ENCODE measurements around the gene MSI1.

MSI1 gene

GRCh38 chr12:120394483-120395367, 25.8 kb upstream of the MSI1 start:
- no peak for DNase-seq
- TF ChIP-seq GATA1 (IDR thresholded peaks at IDR 0.05; ENCODE audit: low read depth, low read length): no peak
- no peak for TF ChIP-seq POLR2A (IDR thresholded peaks at IDR 0.05; ENCODE audit: low read length)

DNA sequence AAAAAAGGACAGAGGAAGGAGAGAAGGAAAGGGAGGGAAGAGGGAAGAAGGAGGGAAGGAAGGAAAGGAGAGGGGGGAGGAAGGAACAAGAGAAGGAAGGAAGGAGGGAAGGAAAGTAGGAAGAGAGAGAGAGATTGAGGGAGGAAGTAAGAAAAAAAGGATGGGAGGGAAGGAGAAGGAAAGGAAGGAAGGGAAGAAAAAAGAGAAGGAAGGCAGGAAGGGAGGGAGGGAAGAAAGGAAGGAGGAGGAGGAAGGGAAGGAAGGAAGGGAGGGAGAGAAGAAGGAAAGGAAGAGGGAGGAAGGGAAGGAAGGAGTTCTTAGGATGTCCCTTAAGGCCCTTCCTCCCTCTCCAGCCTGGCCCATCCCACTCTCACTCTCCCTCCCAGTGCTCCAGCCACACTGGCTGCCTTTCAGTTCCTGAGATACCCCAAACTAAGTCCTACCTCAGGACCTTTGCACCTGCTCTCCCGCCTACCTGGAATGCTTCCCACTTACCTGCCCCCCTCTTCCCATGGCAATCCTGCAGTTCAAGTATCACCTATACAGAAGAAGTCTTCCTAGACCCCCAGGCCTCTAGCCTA, 21.7 kb upstream of the MSI1 start:
- DNase-seq: no peak
- TF ChIP-seq GATA1 (IDR thresholded peaks at IDR 0.05; ENCODE audit: low read depth, low read length) (no peak), POLR2A (IDR thresholded peaks at IDR 0.05; ENCODE audit: low read length) (no peak)

GRCh38 chr12:120388691-120389481, 19.9 kb upstream of the MSI1 start:
- TF ChIP-seq POLR2A (IDR thresholded peaks at IDR 0.05; ENCODE audit: low read length) (no peak), GATA1 (IDR thresholded peaks at IDR 0.05; ENCODE audit: low read depth, low read length) (no peak)

DNA sequence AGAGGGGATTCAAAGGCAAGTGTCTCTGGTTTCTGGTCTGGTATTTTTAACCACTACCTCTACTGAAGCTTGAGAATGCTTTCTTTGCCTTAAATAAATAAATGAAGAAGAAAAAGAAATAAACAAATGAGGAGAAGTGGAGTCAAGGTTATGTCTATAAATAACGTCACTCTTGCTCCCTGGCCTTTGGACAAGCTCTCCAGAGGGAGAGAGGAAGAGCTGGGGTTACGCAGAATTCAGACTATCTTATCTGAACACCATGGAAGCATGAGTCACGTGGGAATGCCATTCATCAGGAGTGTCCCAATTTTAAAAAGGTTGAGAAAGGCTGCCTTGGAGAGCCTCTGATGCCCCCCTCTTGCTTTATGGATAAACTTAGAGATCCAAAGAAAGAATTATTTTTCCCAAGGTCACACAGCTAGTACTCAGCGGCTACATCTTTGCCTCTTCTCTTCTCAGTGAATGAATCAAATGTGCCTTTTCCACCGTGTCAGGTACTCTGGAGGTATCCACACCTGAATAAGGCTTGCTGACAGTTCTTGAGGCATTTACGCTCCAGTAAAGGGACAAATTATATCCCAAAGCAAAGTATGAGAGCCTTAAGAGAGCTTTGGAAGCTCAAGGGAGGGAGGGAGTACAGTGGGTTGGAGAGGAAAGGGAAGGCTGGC, 12.9 kb upstream of the MSI1 start:
- TF ChIP-seq GATA1 (IDR thresholded peaks at IDR 0.05; ENCODE audit: low read depth, low read length) (no peak), POLR2A (IDR thresholded peaks at IDR 0.05; ENCODE audit: low read length) (no peak)
- DNase-seq: no peak

More at GRCh38 chr12:120388691-120389481, 19.9 kb upstream of the MSI1 start:
- no peak for DNase-seq

DNA sequence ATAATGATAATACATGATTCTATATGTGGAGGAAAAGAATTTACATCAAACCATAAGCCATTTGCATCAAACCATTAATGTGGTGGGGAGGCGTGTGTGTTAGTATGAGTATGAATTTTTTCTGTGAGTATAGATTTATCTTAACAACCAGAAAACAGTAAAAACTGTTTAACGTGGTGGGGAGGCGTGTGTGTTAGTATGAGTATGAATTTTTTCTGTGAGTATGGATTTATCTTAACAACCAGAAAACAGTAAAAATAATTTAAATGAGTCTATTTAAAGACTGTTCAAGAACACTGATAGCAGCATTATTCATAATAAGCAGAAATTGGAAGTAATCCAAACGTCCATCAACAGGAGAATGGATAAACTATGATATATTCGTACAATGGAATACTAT, 9.1 kb upstream of the MSI1 start:
- DNase-seq: no peak
- TF ChIP-seq GATA1 (IDR thresholded peaks at IDR 0.05; ENCODE audit: low read depth, low read length) (no peak), POLR2A (IDR thresholded peaks at IDR 0.05; ENCODE audit: low read length) (no peak)

- DNase-seq: no peak
- TF ChIP-seq GATA1 (IDR thresholded peaks at IDR 0.05; ENCODE audit: low read depth, low read length) (no peak), POLR2A (IDR thresholded peaks at IDR 0.05; ENCODE audit: low read length) (no peak)
These were observed 8.6 kb upstream of the MSI1 start for GRCh38 chr12:120377611-120378010.

DNA sequence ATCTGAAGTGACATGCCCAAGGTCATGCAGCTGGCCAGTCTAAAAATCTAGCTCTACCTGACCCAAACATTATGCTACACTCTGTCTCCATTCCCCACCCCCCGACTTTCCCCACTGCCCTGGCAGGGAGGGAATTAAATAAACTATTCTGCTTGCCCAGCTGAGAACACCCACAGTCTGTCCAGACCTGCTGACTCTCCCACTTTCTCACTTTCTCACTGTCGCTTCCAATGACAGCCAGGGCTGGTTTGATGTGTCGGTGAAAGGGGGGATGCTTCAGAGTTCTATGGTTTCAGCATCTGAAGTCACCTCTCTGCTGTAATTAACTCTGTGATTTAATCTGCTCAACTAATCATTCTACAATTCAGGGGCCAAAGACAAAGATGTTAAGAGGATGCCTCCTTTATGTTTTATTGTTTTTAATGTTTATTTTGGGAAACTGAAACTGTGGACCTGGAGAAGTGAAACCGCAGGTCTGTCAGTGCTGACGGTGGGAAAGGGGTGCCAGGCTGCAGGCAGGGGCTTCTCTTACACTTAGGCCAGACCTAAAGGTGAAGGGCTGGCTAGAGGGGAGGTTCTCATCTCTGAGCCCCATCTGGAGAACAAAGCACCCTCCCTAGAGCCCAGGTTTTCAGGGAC, 8.1 kb upstream of the MSI1 start:
- TF ChIP-seq GATA1 (IDR thresholded peaks at IDR 0.05; ENCODE audit: low read depth, low read length): no peak
- no peak for TF ChIP-seq POLR2A (IDR thresholded peaks at IDR 0.05; ENCODE audit: low read length)
- no peak for DNase-seq

DNA sequence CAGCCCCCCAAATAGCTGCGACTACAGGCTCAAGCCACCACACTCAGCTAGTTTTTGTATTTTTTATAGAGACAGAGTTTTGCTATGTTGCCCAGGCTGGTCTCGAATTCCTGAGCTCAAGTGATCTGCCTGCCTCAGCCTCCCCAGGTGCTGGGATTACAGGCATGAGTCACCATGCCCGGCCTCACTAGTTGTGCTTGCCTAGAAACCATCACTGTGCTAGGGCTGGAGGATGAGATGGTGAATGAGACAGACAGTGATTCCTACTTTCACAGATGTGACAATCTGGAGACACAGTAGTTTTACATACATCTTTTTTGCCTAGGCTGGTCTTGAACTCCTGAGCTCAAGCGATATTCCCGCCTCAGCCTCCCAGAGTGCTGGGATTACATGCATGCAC, 7.5 kb upstream of the MSI1 start:
- TF ChIP-seq POLR2A (IDR thresholded peaks at IDR 0.05; ENCODE audit: low read length) (no peak), GATA1 (IDR thresholded peaks at IDR 0.05; ENCODE audit: low read depth, low read length) (no peak)
- no peak for DNase-seq

DNA sequence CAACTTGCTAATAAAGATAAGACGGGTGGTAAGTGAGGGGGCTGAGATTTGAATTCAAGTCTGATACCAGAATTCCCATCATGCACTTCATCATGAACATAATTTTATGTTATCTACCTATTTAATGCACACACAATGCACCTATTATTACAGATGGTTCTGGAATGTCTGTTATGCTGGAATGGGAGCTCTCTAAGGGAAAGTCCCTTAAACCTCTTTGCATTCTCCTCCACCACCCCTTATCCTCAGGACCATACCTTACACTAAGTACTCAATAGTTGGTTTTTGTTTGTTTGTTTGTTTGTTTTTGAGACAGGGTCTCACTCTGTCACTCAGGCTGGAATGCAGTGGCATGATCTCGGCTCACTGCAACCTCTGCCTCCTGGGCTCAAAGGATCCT, 7.0 kb upstream of the MSI1 start:
- TF ChIP-seq POLR2A (IDR thresholded peaks at IDR 0.05; ENCODE audit: low read length) (no peak), GATA1 (IDR thresholded peaks at IDR 0.05; ENCODE audit: low read depth, low read length) (no peak)
- DNase-seq: no peak

DNA sequence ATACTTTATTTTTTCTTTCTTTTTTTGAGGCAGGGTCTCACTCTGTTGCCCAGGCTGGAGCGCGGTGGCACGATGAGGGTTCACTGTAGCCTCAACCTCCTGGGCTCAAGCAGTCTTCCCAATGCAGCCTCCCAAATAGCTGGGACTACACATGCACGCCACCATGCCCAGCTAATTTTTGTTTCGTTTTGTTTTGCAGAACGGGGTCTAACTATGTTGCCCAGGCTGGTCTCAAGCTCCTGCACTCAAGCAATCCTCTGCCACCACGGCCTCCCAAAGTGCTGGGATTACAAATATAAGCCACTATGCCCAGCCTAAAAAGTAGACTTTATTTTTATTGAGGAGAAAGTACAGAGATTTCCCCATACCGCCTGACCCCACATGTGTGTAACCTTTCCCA, 4.7 kb upstream of the MSI1 start:
- TF ChIP-seq GATA1 (IDR thresholded peaks at IDR 0.05; ENCODE audit: low read depth, low read length): no peak
- no peak for TF ChIP-seq POLR2A (IDR thresholded peaks at IDR 0.05; ENCODE audit: low read length)
- DNase-seq: no peak

DNA sequence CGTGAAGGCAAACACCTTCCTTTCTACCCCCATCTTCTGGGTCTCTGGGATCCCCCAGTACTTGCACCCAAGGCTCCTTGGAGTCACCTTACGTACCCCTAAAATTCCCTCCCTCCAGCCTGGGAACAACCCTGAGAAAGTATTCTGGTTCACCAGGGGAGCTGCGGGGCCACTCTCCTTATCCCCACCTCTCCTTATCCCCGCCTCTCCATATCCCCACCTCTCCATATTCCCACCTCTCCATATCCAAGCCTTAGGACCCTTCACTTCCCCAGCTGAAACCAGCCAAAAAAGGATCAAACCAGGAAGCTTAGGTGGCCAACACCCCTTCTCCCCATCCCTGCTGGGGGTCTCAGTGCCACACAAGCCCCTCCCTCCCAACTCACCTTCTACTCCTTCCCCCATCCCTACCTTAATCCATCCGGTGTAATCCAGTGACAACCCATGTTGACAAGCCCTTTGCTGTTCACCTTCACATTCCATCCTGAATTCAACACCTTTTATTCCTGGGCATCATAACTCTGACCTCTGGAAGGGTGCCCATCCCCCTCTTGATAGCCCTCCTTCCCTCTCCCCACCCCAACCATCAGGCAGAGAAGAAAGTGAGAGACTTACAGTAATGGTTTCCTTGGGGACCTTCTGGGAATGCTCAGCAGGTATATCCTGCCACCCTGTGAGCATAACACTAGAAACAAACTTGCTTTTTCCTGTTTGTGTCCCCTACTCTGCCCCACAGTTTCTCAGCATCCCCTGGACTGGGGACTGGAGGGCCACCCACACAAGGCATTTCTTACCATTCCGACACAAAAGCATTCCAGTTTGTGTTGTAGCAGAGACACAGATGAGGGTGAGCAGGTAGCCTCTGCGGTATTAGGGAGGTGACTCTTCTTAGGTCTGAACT, 1.6 kb upstream of the MSI1 start:
- TF ChIP-seq GATA1 (IDR thresholded peaks at IDR 0.05; ENCODE audit: low read depth, low read length) (no peak), POLR2A (IDR thresholded peaks at IDR 0.05; ENCODE audit: low read length) (no peak)
- DNase-seq: no peak

- no peak for DNase-seq
- TF ChIP-seq GATA1 (IDR thresholded peaks at IDR 0.05; ENCODE audit: low read depth, low read length): no peak
- no peak for TF ChIP-seq POLR2A (IDR thresholded peaks at IDR 0.05; ENCODE audit: low read length)
These were observed 809 bp upstream of the MSI1 start for GRCh38 chr12:120369603-120370342.

All from erythroblast (primary cell).